HG03095 (cell line): ENCODE measurements around the gene KIRREL2.
"Not testable (repeated sequence)": the region's sequence is repeated elsewhere in the genome, so short reads cannot be mapped to it uniquely, and the experiment has no call there.

Experiments
- ATAC-seq: cut with Tn5 transposase; IDR thresholded peaks from one replicate; pipeline ENCODE4 v1.9.1; 2021; ENCODE audit warnings: moderate library complexity; ENCODE audit not compliant: unreplicated experiment

The KIRREL2 gene

GRCh38 chr19:35895911-35896642 lies 39.4 kb downstream of the KIRREL2 start:
- ATAC-seq: no peak

GRCh38 chr19:35896643-35897040 lies 39.9 kb downstream of the KIRREL2 start:
- no peak for ATAC-seq

- no peak for ATAC-seq
Observed at GRCh38 chr19:35897706-35898451, 41.2 kb downstream of the KIRREL2 start.

- no peak for ATAC-seq
Observed at GRCh38 chr19:35898499-35898809, 41.7 kb downstream of the KIRREL2 start.

- ATAC-seq: no peak
Observed at GRCh38 chr19:35899547-35900214, 43.0 kb downstream of the KIRREL2 start.

GRCh38 chr19:35901055-35901644 lies 44.4 kb downstream of the KIRREL2 start:
- ATAC-seq: no peak

- no peak for ATAC-seq
Observed at GRCh38 chr19:35901854-35902661, 45.3 kb downstream of the KIRREL2 start, which contains the start of gene HCST. TSS of gene HCST (plus strand) at chr19:35902529. CDS start at chr19:35902594, 65 bp downstream.

- no peak for ATAC-seq
Observed at GRCh38 chr19:35902870-35903475, 46.3 kb downstream of the KIRREL2 start.

GRCh38 chr19:35903550-35904179 lies 47.0 kb downstream of the KIRREL2 start:
- ATAC-seq: peak; percentile 38

- ATAC-seq: no peak
Observed at GRCh38 chr19:35904311-35905068, 47.8 kb downstream of the KIRREL2 start.

GRCh38 chr19:35905178-35905727 lies 48.5 kb downstream of the KIRREL2 start:
- ATAC-seq: no peak

GRCh38 chr19:35907377-35907745 lies 50.6 kb downstream of the KIRREL2 start:
- ATAC-seq: no peak

- no peak for ATAC-seq
Observed at GRCh38 chr19:35908010-35908441, 51.3 kb downstream of the KIRREL2 start, which contains the start of gene TYROBP. TSS of gene TYROBP (minus strand) at chr19:35908295. CDS start at chr19:35908228, 67 bp downstream.

- ATAC-seq: peak; percentile 44
Observed at GRCh38 chr19:35908973-35909683, 52.4 kb downstream of the KIRREL2 start.

GRCh38 chr19:35909684-35910035 lies 52.9 kb downstream of the KIRREL2 start:
- no peak for ATAC-seq

GRCh38 chr19:35910355-35910754 lies 53.6 kb downstream of the KIRREL2 start:
- not testable (repeated sequence) for ATAC-seq

- no peak for ATAC-seq
Observed at GRCh38 chr19:35911173-35911572, 54.5 kb downstream of the KIRREL2 start.

GRCh38 chr19:35911790-35912189 lies 55.1 kb downstream of the KIRREL2 start:
- ATAC-seq: no peak
